Heart right ventricle (tissue), 16 donors: ENCODE measurements around the gene CHRNA4. TPM values are rescaled to one million over a fixed set of nuclear protein-coding genes. Genes with fewer than 3 reads are reported as not detected.
"Not testable (repeated sequence)": the region's sequence is repeated elsewhere in the genome, so short reads cannot be mapped to it uniquely, and the experiment has no call there.

ENCODE experiments used
- ATAC-seq, 8 donors: fragments of 200-7000 bp; cut with Tn5 transposase; one replicate each; pipeline ENCODE4 v1.9.1; 2020; ENCODE audit warnings: mild to moderate bottlenecking in 8 of 8, moderate library complexity in 8 of 8, moderate number of reproducible peaks in 1 of 8
- DNase-seq, 2 donors: peaks; one replicate each; pipeline ENCODE4 v3.0.0-alpha.2; 2020
- H3K27ac ChIP-seq, 10 donors: fragments of 200-600 bp; sonication (generic) in 2 of 10; one replicate each; pipeline versions ENCODE4 v1.5.0 to v1.8.0; 2020 to 2022; ENCODE audit warnings: mild to moderate bottlenecking in 3 of 10
- H3K27me3 ChIP-seq, 7 donors: fragments of 200-600 bp; one replicate each; pipeline ENCODE4 v1.8.0; 2021 to 2022; ENCODE audit warnings: mild to moderate bottlenecking in 2 of 7
- H3K36me3 ChIP-seq, 9 donors: fragments of 200-600 bp; sonication (generic) in 1 of 9; one replicate each; pipeline versions ENCODE4 v1.5.0 to v1.8.0; 2020 to 2022; ENCODE audit warnings: mild to moderate bottlenecking in 2 of 9
- H3K4me1 ChIP-seq, 9 donors: fragments of 200-600 bp; sonication (generic) in 1 of 9; one replicate each; pipeline versions ENCODE4 v1.5.0 to v1.8.0; 2020 to 2022; ENCODE audit warnings: mild to moderate bottlenecking in 4 of 9
- H3K4me3 ChIP-seq, 10 donors: fragments of 200-600 bp; sonication (generic) in 2 of 10; one replicate each; pipeline versions ENCODE4 v1.5.0 to v1.8.0; 2020 to 2022; ENCODE audit warnings: mild to moderate bottlenecking in 7 of 10, moderate library complexity in 2 of 10
- H3K9me3 ChIP-seq, 11 donors: fragments of 200-600 bp in 10 of 11; sonication (generic) in 2 of 11; one replicate each; pipeline versions ENCODE4 v1.5.0 to v1.8.0; 2013 to 2022; ENCODE audit warnings: mild to moderate bottlenecking in 2 of 11, control low read depth in 1 of 11, moderate library complexity in 1 of 11
- WGBS, 2 donors: extraction: QIAGEN DNeasy Blood & Tissue Kit; methylation state at CpG; one replicate each; pipeline ENCODE4 v1.1.7; 2013; ENCODE audit warnings: inconsistent platforms in 1 of 2; 5-methylcytosine and 5-hydroxymethylcytosine counted together
- intact Hi-C, 10 donors: fragments of 100-400 bp; cut with DNase I; formaldehyde crosslinking; loops; one replicate each; pipeline versions ENCODE4 v1.11.1 to v1.14.2; 2022
- polyA plus RNA-seq, 2 donors: library from polyadenylated mRNA; stranded (reverse); fragments of 200-250 nt; gene quantifications; one replicate each; pipeline ENCODE4 v1.2.3, GENCODE V29; 2013
- total RNA-seq, 10 donors: library from RNA; stranded (reverse); fragmentation: NEBNext Ultra II Directional in 3 of 10; extraction: Animal tissue kit (Norgen Biotek cat#: 25700) in 3 of 10; gene quantifications; one replicate each; pipeline versions ENCODE4 v1.2.1 to v1.2.4, GENCODE V29; 2021 to 2023
- TF ChIP-seq, protein P1 (sequence below), 9 donors: fragments of 200-600 bp; sonication (generic) in 2 of 9; IDR thresholded peaks; one replicate each; pipeline versions ENCODE4 v1.5.0 to v1.8.0; 2021 to 2022; ENCODE audit warnings: antibody characterized with exemption in 9 of 9, mild to moderate bottlenecking in 5 of 9, moderate library complexity in 1 of 9
- donor health status: Arrhythmogenic right ventricular cardiomyopathy.
- donor health status: ischemic (EF 13 %, LVEDD 7.1; RV severe dilation, severe dysfunction).
- donor health status: healthy with polysubstance abuse.
- donor health status: DM: no; HTN: yes; CAD: no.
- donor health status: DM: no; HTN: no; CAD: no.
- donor health status: ischemic (EF 25% LVEDD 6.9; RV normal size, moderate dysfunction).
- donor health status: ischemic (EF 25% LVEDD 5.7; RV mildly dilated, moderate dysfunction).
- donor health status: healthy.
- donor health status: DM: yes; HTN: yes; CAD: no.
- donor health status: Ischemic cardiomyopathy.
- donor health status: ischemic (EF 35%, LVEDD 5.7; RV mildly dilated, moderate dysfunction).
- donor health status: nonischemic (EF 11% LVEDD 7.7; RV severe dilation, severe dysfunction).
- donor health status: DM: yes; HTN: yes; CAD: no.
- donor health status: PGD.
- donor health status: ischemic (EF 29% LVEDD 5.4; RV normal size, mild dysfunction).
- donor health status: nonischemic (EF 23%, LVEDD 6.1; RV moderate dilation, normal function).

CHRNA4 gene
- total and polyA plus RNA-seq, 12 donors = 0.06 to 1.5 (median 0.90) TPM; not detected in 4

DNA sequence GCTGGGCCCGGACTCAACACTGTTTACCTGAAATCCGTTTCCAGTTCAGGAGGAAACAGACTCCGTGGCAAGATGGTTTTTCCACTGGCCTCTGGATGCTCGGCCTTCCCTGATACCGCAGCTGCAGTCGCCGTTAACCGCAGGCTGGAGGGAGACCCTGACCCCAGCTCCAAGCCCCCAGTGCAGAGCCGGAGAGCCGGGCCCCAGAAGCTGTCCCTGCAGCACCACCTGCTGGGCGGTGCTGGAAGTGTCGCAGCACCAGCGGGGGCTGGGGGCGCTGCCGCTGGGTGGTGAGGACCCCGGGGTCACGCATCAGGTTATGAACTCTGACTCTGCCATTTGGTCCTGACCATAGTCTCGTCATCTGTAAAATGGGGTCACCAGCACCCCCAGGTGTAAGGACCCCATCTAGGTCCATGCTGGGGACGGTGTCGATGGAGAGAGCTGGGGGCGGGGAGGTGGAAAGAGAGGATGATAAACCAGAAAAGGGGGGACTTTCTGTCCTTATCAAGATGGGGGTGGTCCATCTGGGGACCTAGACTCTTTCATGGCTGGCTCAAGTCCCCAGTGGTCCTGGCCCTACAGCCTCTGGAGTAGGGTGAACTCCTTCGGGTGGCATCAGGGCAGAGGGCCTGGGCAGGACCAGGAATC, 20.8 kb upstream of the CHRNA4 start:
- Histone ChIP-seq H3K27ac (no peak overlapping the region), H3K27me3 (peaks cover 0 to 67% (median 58%) of the 10 kb centered on the region in 7 donors), H3K36me3 (no peaks in the 10 kb centered on the region), H3K9me3 (peaks cover 0 to 22% (median 13%) of the 10 kb centered on the region in 11 donors), H3K4me3 (no peak overlapping the region), H3K4me1 (peaks cover 0 to 3% (median 0%) of the 10 kb centered on the region in 9 donors)
- intact Hi-C loops = loop anchor here (1.0 to 10.0 kb wide), 5 partner anchors 71 to 327 kb away; no protein-coding TSS in a partner anchor
- DNase-seq (no peak), ATAC-seq (peak in 7 of 8 donors; percentile 32 to 69 (median 49))
- TF ChIP-seq, protein P1, sequence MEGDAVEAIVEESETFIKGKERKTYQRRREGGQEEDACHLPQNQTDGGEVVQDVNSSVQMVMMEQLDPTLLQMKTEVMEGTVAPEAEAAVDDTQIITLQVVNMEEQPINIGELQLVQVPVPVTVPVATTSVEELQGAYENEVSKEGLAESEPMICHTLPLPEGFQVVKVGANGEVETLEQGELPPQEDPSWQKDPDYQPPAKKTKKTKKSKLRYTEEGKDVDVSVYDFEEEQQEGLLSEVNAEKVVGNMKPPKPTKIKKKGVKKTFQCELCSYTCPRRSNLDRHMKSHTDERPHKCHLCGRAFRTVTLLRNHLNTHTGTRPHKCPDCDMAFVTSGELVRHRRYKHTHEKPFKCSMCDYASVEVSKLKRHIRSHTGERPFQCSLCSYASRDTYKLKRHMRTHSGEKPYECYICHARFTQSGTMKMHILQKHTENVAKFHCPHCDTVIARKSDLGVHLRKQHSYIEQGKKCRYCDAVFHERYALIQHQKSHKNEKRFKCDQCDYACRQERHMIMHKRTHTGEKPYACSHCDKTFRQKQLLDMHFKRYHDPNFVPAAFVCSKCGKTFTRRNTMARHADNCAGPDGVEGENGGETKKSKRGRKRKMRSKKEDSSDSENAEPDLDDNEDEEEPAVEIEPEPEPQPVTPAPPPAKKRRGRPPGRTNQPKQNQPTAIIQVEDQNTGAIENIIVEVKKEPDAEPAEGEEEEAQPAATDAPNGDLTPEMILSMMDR (IDR thresholded peaks at IDR 0.05) = peak; percentile 82 to 97 (median 93)
- whole genome bisulfite sequencing, 2 donors = 19 to 22% methylated on average over 22 of the region's 22 CpGs

DNA sequence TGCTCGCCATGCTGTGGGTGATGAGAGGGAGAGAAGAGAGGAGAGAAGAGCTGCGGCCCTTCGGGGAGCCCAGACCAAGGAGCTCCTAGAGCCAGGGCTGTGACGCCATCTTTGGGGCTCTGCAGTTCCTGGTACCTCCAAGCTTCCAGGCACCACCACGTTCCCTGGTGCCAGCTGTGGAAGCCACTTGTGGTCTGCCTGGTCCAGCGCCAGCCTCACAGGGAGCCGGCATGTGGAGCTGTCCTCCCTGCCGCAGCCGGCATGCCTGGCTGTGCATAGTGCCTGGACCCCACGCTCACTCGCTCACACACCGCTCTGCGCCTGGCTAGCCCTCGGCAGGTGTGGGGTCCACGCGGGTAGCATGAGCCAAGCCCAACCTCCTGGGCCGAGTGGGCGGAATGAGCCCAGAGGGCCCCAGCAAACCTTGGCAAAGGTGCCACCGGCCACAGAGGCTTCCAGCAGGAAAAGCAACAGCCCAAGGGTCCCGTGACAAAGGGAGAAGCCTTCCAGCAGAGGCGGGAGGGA, 19.3 kb upstream of the CHRNA4 start:
- Histone ChIP-seq H3K4me3 (no peak overlapping the region), H3K9me3 (peaks cover 0 to 7% (median 3%) of the 10 kb centered on the region in 11 donors), H3K4me1 (peaks cover 0 to 3% (median 0%) of the 10 kb centered on the region in 9 donors), H3K36me3 (no peaks in the 10 kb centered on the region), H3K27me3 (peaks cover 0 to 76% (median 62%) of the 10 kb centered on the region in 7 donors), H3K27ac (no peak overlapping the region)
- DNase-seq (no peak), ATAC-seq (no peak)
- TF ChIP-seq, protein P1 (IDR thresholded peaks at IDR 0.05) = no peak
- WGBS, 2 donors = 88 to 92% methylated on average over 21 of the region's 21 CpGs
- intact Hi-C loops = loop anchor here in 4 of 10 donors (2.0 to 10.0 kb wide), 3 partner anchors 70 to 326 kb away; no protein-coding TSS in a partner anchor

DNA sequence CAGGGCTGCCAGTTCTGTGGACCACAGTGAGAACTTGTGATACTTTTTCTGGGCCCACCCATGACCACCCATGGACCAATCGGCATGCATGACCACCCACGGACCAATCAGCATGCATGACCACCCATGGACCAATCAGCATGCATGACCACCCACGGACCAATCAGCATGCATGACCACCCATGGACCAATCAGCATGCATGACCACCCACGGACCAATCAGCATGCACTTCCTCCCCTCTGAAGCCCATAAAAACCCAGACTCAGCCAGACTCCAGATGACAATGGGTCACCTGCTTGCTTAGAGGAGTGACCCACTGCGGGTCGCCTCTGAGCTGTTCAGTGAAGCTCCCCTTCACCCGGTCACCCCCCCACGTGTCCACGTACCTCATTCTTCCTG, 18.7 kb upstream of the CHRNA4 start:
- intact Hi-C loops = loop anchor here in 4 of 10 donors (2.0 to 10.0 kb wide), 3 partner anchors 69 to 325 kb away; no protein-coding TSS in a partner anchor
- H3K4me1 ChIP-seq, H3K27ac ChIP-seq, ATAC-seq, H3K9me3 ChIP-seq, DNase-seq, H3K4me3 ChIP-seq, H3K36me3 ChIP-seq: not testable (repeated sequence)
- 87 to 92% methylated on average over 9 of the region's 9 CpGs for WGBS, 2 donors
- H3K27me3 ChIP-seq = peaks cover 3 to 81% (median 62%) of the 10 kb centered on the region in 7 donors

DNA sequence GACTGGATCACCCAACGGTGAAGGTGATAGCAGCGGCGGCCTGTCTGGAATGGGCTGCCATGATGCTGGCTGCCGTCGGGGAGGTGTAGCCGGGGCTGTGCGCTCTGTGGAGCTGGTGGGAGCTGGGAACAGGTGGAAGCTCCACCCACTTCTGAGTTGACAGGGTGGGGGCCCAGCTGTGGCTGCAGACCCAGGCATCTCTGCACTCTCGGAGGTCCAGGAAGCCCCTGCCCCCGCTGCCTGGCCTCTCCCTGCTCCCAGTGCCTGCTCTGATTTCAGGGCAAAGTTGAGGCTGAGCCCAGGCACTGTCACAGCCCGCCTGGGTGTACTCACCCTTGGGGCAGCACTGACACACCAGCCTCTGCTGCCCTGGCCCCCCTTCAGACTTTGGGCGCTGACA, 18.1 kb upstream of the CHRNA4 start:
- TF ChIP-seq, protein P1 (IDR thresholded peaks at IDR 0.05) = no peak
- no peak for ATAC-seq
- Histone ChIP-seq H3K27ac (no peak overlapping the region), H3K9me3 (no peaks in the 10 kb centered on the region), H3K4me3 (no peak overlapping the region), H3K4me1 (peaks cover 0 to 3% (median 0%) of the 10 kb centered on the region in 9 donors), H3K36me3 (no peaks in the 10 kb centered on the region), H3K27me3 (peaks cover 7 to 83% (median 68%) of the 10 kb centered on the region in 7 donors)
- WGBS, 2 donors = 77 to 84% methylated on average over 11 of the region's 11 CpGs
- no peak for DNase-seq
- intact Hi-C loops = loop anchor here in 1 of 10 donors (2.0 kb wide), 1 partner anchor 68 kb away; no protein-coding TSS in a partner anchor
